Heart left ventricle (tissue), 16 donors: ENCODE results near the gene SLC43A2. TPM values are rescaled to one million over a fixed set of nuclear protein-coding genes. Genes with fewer than 3 reads are reported as not detected.

Source experiments
- ATAC-seq, 4 donors: fragments of 200-7000 bp; cut with Tn5 transposase; one replicate each; pipeline ENCODE4 v1.9.1; 2020 to 2022; ENCODE audit warnings: moderate library complexity in 4 of 4, mild to moderate bottlenecking in 3 of 4, moderate number of reproducible peaks in 1 of 4
- DNase-seq, 5 donors: peaks; one replicate each; pipeline ENCODE4 v3.0.0-alpha.2; 2020
- H3K27ac ChIP-seq, 12 donors: fragments of 200-600 bp; sonication (generic) in 4 of 12; one replicate each; pipeline versions ENCODE4 v1.5.0 to v1.8.0; 2016 to 2022; ENCODE audit warnings: mild to moderate bottlenecking in 2 of 12
- H3K27me3 ChIP-seq, 9 donors: fragments of 200-600 bp; sonication (generic) in 2 of 9; one replicate each; pipeline versions ENCODE4 v1.5.1 to v1.8.0; 2016 to 2022; ENCODE audit warnings: mild to moderate bottlenecking in 3 of 9
- H3K36me3 ChIP-seq, 9 donors: fragments of 200-600 bp; sonication (generic) in 2 of 9; one replicate each; pipeline versions ENCODE4 v1.5.0 to v1.8.0; 2018 to 2022; ENCODE audit warnings: mild to moderate bottlenecking in 2 of 9
- H3K4me1 ChIP-seq, 12 donors: fragments of 200-600 bp; sonication (generic) in 4 of 12; one replicate each; pipeline versions ENCODE4 v1.5.0 to v1.8.0; 2016 to 2022; ENCODE audit warnings: mild to moderate bottlenecking in 3 of 12
- H3K4me3 ChIP-seq, 12 donors: fragments of 200-600 bp; sonication (generic) in 4 of 12; one replicate each; pipeline versions ENCODE4 v1.5.0 to v1.8.0; 2017 to 2022; ENCODE audit warnings: mild to moderate bottlenecking in 9 of 12, moderate library complexity in 4 of 12
- H3K9me3 ChIP-seq, 12 donors: fragments of 200-600 bp; sonication (generic) in 4 of 12; one replicate each; pipeline versions ENCODE4 v1.5.0 to v1.8.0; 2016 to 2022; ENCODE audit warnings: mild to moderate bottlenecking in 1 of 12
- POLR2A ChIP-seq, 2 donors: fragments of 450-650 bp; IDR thresholded peaks; one replicate each; pipeline ENCODE4 v1.6.1; 2017; ENCODE audit warnings: antibody characterized with exemption in 2 of 2, mild to moderate bottlenecking in 2 of 2, moderate library complexity in 2 of 2
- WGBS, 4 donors: extraction: QIAGEN DNeasy Blood & Tissue Kit in 2 of 4; methylation state at CpG; one replicate each; pipeline versions ENCODE4 v1.1.5 to v1.1.7; 2013 to 2018; 5-methylcytosine and 5-hydroxymethylcytosine counted together
- intact Hi-C, 10 donors: fragments of 100-400 bp; cut with DNase I; formaldehyde crosslinking; loops; one replicate each; pipeline versions ENCODE4 v1.11.1 to v1.14.2; 2022
- polyA plus RNA-seq, 2 donors: library from polyadenylated mRNA; stranded (reverse); fragments of 200-250 nt; gene quantifications; one replicate each; pipeline ENCODE4 v1.2.3, GENCODE V29; 2013
- total RNA-seq, 9 donors: library from RNA; depleted of rRNA in 2 of 9; stranded (reverse); fragments of >200 nt in 2 of 9; fragmentation: NEBNext Ultra II Directional in 3 of 9; extraction: Animal tissue kit (Norgen Biotek cat#: 25700) in 3 of 9; gene quantifications; one replicate each; pipeline versions ENCODE4 v1.1.0 to v1.2.4, GENCODE V29; 2016 to 2023
- TF ChIP-seq, protein P1 (sequence below), 12 donors: fragments of 200-600 bp; sonication (generic) in 4 of 12; IDR thresholded peaks; one replicate each; pipeline versions ENCODE4 v1.5.0 to v1.8.0; 2018 to 2022; ENCODE audit warnings: antibody characterized with exemption in 12 of 12, mild to moderate bottlenecking in 5 of 12
- donor health status: ischemic (EF 13 %, LVEDD 7.1; RV severe dilation, severe dysfunction).
- donor health status: healthy with polysubstance abuse.
- donor health status: DM: no; HTN: yes; CAD: no.
- donor health status: DM: no; HTN: no; CAD: no.
- donor health status: ischemic (EF 25% LVEDD 6.9; RV normal size, moderate dysfunction).
- donor health status: ischemic (EF 25% LVEDD 5.7; RV mildly dilated, moderate dysfunction).
- donor health status: healthy.
- donor health status: DM: yes; HTN: yes; CAD: no.
- donor health status: ischemic (EF 35%, LVEDD 5.7; RV mildly dilated, moderate dysfunction).
- donor health status: nonischemic (EF 11% LVEDD 7.7; RV severe dilation, severe dysfunction).
- donor health status: DM: yes; HTN: yes; CAD: no.
- donor health status: PGD.
- donor health status: ischemic (EF 29% LVEDD 5.4; RV normal size, mild dysfunction).
- donor health status: nonischemic (EF 23%, LVEDD 6.1; RV moderate dilation, normal function).

The SLC43A2 gene
- total and polyA plus RNA-seq, 11 donors = 1.4 to 29.1 (median 6.8) TPM

DNA sequence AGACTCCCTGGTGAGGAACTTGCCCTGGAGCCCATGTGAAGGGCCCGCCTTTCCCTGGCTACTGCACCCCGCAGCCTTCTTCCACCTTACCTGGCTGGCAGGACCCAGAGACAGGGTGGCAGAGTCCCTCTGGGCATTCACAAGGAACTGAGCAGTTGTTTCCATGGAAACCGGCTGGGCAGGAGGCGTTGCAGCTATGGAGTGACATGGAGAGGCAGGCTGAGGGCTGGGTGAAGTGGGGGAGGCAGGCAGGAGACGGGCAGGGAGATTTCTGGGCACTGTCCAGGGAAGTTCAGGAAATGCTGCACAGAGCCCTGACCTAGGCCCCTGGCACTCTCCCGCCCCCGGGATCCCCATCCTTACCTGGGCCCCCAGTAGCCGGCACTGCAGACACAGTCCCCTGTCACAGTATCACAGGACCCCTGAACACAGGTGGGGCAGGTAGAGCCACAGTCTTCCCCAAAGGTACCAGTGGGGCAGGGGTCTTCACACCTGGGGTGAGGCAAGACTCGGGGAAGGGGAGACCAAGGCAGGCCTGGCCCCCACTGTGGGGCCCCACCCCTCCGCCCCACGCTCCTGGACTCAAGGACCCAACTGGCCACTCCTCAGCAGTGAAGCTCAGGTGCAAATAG is 11.0 kb upstream of the SLC43A2 start:
- H3K4me3 ChIP-seq = no peak overlapping the region
- peaks cover 0 to 31% (median 12%) of the 10 kb centered on the region in 12 donors for H3K4me1 ChIP-seq
- no peaks in the 10 kb centered on the region for H3K27me3 ChIP-seq
- no peaks in the 10 kb centered on the region for H3K9me3 ChIP-seq
- peaks cover 0 to 46% (median 37%) of the 10 kb centered on the region in 9 donors for H3K36me3 ChIP-seq
- no peak for TF ChIP-seq POLR2A (IDR thresholded peaks at IDR 0.05)
- TF ChIP-seq, protein P1, sequence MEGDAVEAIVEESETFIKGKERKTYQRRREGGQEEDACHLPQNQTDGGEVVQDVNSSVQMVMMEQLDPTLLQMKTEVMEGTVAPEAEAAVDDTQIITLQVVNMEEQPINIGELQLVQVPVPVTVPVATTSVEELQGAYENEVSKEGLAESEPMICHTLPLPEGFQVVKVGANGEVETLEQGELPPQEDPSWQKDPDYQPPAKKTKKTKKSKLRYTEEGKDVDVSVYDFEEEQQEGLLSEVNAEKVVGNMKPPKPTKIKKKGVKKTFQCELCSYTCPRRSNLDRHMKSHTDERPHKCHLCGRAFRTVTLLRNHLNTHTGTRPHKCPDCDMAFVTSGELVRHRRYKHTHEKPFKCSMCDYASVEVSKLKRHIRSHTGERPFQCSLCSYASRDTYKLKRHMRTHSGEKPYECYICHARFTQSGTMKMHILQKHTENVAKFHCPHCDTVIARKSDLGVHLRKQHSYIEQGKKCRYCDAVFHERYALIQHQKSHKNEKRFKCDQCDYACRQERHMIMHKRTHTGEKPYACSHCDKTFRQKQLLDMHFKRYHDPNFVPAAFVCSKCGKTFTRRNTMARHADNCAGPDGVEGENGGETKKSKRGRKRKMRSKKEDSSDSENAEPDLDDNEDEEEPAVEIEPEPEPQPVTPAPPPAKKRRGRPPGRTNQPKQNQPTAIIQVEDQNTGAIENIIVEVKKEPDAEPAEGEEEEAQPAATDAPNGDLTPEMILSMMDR (IDR thresholded peaks at IDR 0.05) = no peak
- 70 to 82% (median 80%) methylated on average over 5 to 11 of the region's 11 CpGs for WGBS, 4 donors
- peak overlapping the region in 1 of 12 donors; percentile 25 for H3K27ac ChIP-seq
- no peak for ATAC-seq
- intact Hi-C loops = loop anchor here in 3 of 10 donors (10.0 kb wide), 3 partner anchors 155 to 375 kb away; no protein-coding TSS in a partner anchor
- DNase-seq = peak in 1 of 5 donors; percentile 47

- H3K4me1 ChIP-seq = peaks cover 0 to 22% (median 5%) of the 10 kb centered on the region in 12 donors
- intact Hi-C loops = loop anchor here in 1 of 10 donors (10.0 kb wide), 1 partner anchor 274 kb away; no protein-coding TSS in a partner anchor
- no peak for TF ChIP-seq POLR2A (IDR thresholded peaks at IDR 0.05)
- TF ChIP-seq, protein P1 (IDR thresholded peaks at IDR 0.05) = no peak
- H3K4me3 ChIP-seq = no peak overlapping the region
- H3K9me3 ChIP-seq = no peaks in the 10 kb centered on the region
- ATAC-seq (no peak), DNase-seq (peak in 1 of 5 donors; percentile 49)
- peaks cover 0 to 50% (median 39%) of the 10 kb centered on the region in 9 donors for H3K36me3 ChIP-seq
- 67 to 79% (median 75%) methylated on average over 7 to 19 of the region's 19 CpGs for WGBS, 4 donors
- H3K27me3 ChIP-seq = no peaks in the 10 kb centered on the region
- H3K27ac ChIP-seq = no peak overlapping the region
Measured at GRCh38 chr17:1638624-1639300, 10.1 kb upstream of the SLC43A2 start.

DNA sequence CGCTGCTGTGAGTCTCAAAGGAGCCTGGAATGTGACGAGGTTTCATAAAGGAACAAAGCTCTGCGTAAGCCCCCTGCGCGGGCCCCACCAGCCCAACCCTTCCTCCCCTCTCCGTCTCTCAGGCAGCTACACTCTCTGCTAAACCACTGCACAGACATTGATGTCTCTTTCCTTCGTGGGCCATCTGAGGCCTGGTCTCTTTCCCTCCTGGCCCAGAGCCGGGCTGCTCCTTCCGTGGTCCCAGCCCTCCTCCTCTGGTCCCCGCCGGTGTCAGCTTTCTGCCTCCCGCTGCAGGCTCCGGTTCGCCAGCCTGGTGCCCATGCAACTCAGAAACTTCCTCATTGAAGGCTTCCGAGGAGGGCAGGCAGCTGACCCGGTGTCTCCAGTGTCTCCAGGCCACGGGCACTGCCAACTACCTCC is 9.5 kb upstream of the SLC43A2 start:
- no peak for TF ChIP-seq POLR2A (IDR thresholded peaks at IDR 0.05)
- TF ChIP-seq, protein P1 (IDR thresholded peaks at IDR 0.05) = no peak
- intact Hi-C loops = loop anchor here in 1 of 10 donors (10.0 kb wide), 1 partner anchor 273 kb away; no protein-coding TSS in a partner anchor
- no peaks in the 10 kb centered on the region for H3K9me3 ChIP-seq
- H3K36me3 ChIP-seq = peaks cover 0 to 50% (median 40%) of the 10 kb centered on the region in 9 donors
- H3K27ac ChIP-seq = no peak overlapping the region
- H3K4me3 ChIP-seq = no peak overlapping the region
- H3K27me3 ChIP-seq = no peaks in the 10 kb centered on the region
- DNase-seq = no peak
- 76 to 82% (median 80%) methylated on average over 17 of the region's 17 CpGs for WGBS, 4 donors
- ATAC-seq = no peak
- peaks cover 0 to 17% (median 0%) of the 10 kb centered on the region in 12 donors for H3K4me1 ChIP-seq

DNA sequence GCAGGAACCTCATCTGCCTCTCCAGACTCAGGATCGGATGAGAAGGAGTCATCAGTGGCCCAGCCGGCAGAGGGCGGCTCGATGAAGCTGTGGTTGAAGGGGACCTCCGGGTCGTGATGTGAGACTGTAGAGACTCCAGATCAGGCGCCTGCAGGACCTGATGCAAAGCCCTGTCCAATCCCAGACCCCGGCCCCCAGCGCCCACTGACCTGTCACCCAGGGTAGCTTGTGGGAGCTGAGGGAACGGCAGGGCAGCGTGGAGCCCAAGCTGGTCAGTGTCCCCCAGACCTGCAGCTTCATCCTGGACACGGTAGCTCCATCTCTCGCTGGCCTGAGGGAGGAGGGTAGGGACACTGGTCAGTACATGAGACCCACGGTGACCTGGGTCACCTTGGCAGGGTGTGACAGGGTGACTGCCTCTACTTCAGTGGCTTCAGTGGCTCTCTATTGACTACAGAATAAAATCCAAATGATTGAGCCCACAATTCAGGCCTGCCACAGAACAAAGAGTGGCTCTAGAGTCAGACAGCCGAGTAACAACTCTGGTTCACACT is 8.2 kb upstream of the SLC43A2 start:
- WGBS, 4 donors = 82 to 88% (median 86%) methylated on average over 14 to 15 of the region's 15 CpGs

More for the DNA sequence above, 8.2 kb upstream of the SLC43A2 start:
- intact Hi-C loops = loop anchor here in 1 of 10 donors (10.0 kb wide), 1 partner anchor 272 kb away; no protein-coding TSS in a partner anchor
- ATAC-seq (no peak), DNase-seq (no peak)
- peaks cover 0 to 16% (median 0%) of the 10 kb centered on the region in 12 donors for H3K4me1 ChIP-seq
- H3K27me3 ChIP-seq = no peaks in the 10 kb centered on the region
- peaks cover 0 to 50% (median 40%) of the 10 kb centered on the region in 9 donors for H3K36me3 ChIP-seq
- no peak overlapping the region for H3K4me3 ChIP-seq
- no peak for TF ChIP-seq POLR2A (IDR thresholded peaks at IDR 0.05)
- TF ChIP-seq, protein P1 (IDR thresholded peaks at IDR 0.05) = no peak
- H3K27ac ChIP-seq = no peak overlapping the region
- H3K9me3 ChIP-seq = no peaks in the 10 kb centered on the region
